HepG2 (cell line): ENCODE results near the gene CKS1B. TPM values are rescaled to one million over a fixed set of nuclear protein-coding genes. Genes with fewer than 3 reads are reported as not detected.

Experiments
- KDM5B ChIP-seq: sonication (generic); formaldehyde crosslinking; IDR thresholded peaks from 2 replicates; pipeline ENCODE4 v1.4.0; 2020; ENCODE audit warnings: missing genetic modification reagents, mild to moderate bottlenecking, borderline replicate concordance
- LCORL ChIP-seq, 2 experiments: fragments of 450-650 bp in 1 of 2; sonication (generic) in 1 of 2; formaldehyde crosslinking in 1 of 2; IDR thresholded peaks; 2 replicates each; pipeline versions ENCODE4 v1.5.0 to v1.6.1; 2017 to 2020; ENCODE audit warnings: antibody characterized with exemption in 1 of 2, missing genetic modification reagents in 1 of 2
- MAFG ChIP-seq: sonication (generic); formaldehyde crosslinking; IDR thresholded peaks from 2 replicates; pipeline ENCODE4 v1.5.1; 2020; ENCODE audit warnings: mild to moderate bottlenecking, missing genetic modification reagents
- PAF1 ChIP-seq: IDR thresholded peaks from 2 replicates; pipeline ENCODE4 v1.6.1; 2016; ENCODE audit warnings: missing genetic modification reagents, missing compliant biosample characterization
- POGZ ChIP-seq: sonication (generic); formaldehyde crosslinking; IDR thresholded peaks from 2 replicates; pipeline ENCODE4 v1.4.0; 2020; ENCODE audit warnings: mild to moderate bottlenecking, missing genetic modification reagents
- PPARG ChIP-seq: conservative IDR thresholded peaks from 2 replicates; pipeline ENCODE4 v1.6.1; 2016; ENCODE audit warnings: missing biosample characterization, missing genetic modification reagents
- REXO4 ChIP-seq: sonication (generic); formaldehyde crosslinking; IDR thresholded peaks from 2 replicates; pipeline ENCODE4 v1.8.0; 2022; ENCODE audit warnings: missing genetic modification reagents, mild to moderate bottlenecking, borderline replicate concordance
- SAP130 ChIP-seq: IDR thresholded peaks from 2 replicates; pipeline ENCODE4 v1.6.1; 2016; ENCODE audit warnings: low read depth
- SIX4 ChIP-seq: sonication (generic); formaldehyde crosslinking; IDR thresholded peaks from 2 replicates; pipeline ENCODE4 v1.4.0; 2020; ENCODE audit warnings: missing genetic modification reagents
- ZBTB7A ChIP-seq: sonication (generic); formaldehyde crosslinking; IDR thresholded peaks from 2 replicates; pipeline ENCODE4 v1.8.0; 2022; ENCODE audit warnings: mild to moderate bottlenecking, missing genetic modification reagents
- ZIK1 ChIP-seq: sonication (generic); formaldehyde crosslinking; IDR thresholded peaks from 2 replicates; pipeline ENCODE4 v1.5.0; 2020; ENCODE audit warnings: mild to moderate bottlenecking, low read depth, missing genetic modification reagents, borderline replicate concordance
- ZNF253 ChIP-seq: sonication (generic); formaldehyde crosslinking; IDR thresholded peaks from 2 replicates; pipeline ENCODE4 v1.8.0; 2022; ENCODE audit warnings: mild to moderate bottlenecking, missing genetic modification reagents, borderline replicate concordance
- ZNF354B ChIP-seq: sonication (generic); formaldehyde crosslinking; IDR thresholded peaks from 2 replicates; pipeline ENCODE4 v1.8.0; 2022; ENCODE audit warnings: mild to moderate bottlenecking, missing genetic modification reagents
- ZNF709 ChIP-seq: sonication (generic); formaldehyde crosslinking; IDR thresholded peaks from 2 replicates; pipeline ENCODE4 v1.5.0; 2020; ENCODE audit warnings: mild to moderate bottlenecking, missing genetic modification reagents
- ZNF75D ChIP-seq: sonication (generic); formaldehyde crosslinking; IDR thresholded peaks from 2 replicates; pipeline ENCODE4 v1.8.1; 2023; ENCODE audit warnings: missing genetic modification reagents, mild to moderate bottlenecking, borderline replicate concordance
- ZNF761 ChIP-seq: sonication (generic); formaldehyde crosslinking; conservative IDR thresholded peaks from 2 replicates; pipeline ENCODE4 v1.4.0; 2020; ENCODE audit warnings: mild to moderate bottlenecking, missing genetic modification reagents
- ZNF766 ChIP-seq: sonication (generic); formaldehyde crosslinking; IDR thresholded peaks from 2 replicates; pipeline ENCODE4 v1.5.0; 2020; ENCODE audit warnings: missing genetic modification reagents, borderline replicate concordance
- polyA plus RNA-seq, 8 experiments: library from polyadenylated mRNA; depleted of rRNA in 3 of 8; stranded (reverse) in 7 of 8; unstranded in 1 of 8; fragments of >200 nt; fragmentation: Illumina TruSeq in 4 of 8; extraction: Trizol in 4 of 8; gene quantifications; 2 replicates each; pipeline versions ENCODE4 v1.2.1 to v1.2.3, GENCODE V29; 2011 to 2016; ENCODE audit warnings: low read depth in 4 of 8, missing spikeins in 1 of 8, mixed read lengths in 1 of 8; ENCODE audit not compliant: insufficient read depth in 1 of 8
- total RNA-seq, 5 experiments: library from RNA; depleted of rRNA; stranded (reverse); fragments of >200 nt; fragmentation: Illumina TruSeq; extraction: Trizol; gene quantifications; 2 replicates each; pipeline ENCODE4 v1.2.3, GENCODE V29; 2016; ENCODE audit warnings: low read depth in 1 of 5
- TF ChIP-seq, protein P1 (sequence below): sonication (generic); formaldehyde crosslinking; IDR thresholded peaks from 2 replicates; pipeline ENCODE4 v1.4.0; 2020; ENCODE audit warnings: mild to moderate bottlenecking, missing genetic modification reagents, borderline replicate concordance
- TF ChIP-seq, protein P2 (sequence below): sonication (generic); formaldehyde crosslinking; IDR thresholded peaks from 2 replicates; pipeline ENCODE4 v1.9.0; 2021; ENCODE audit warnings: missing genetic modification reagents, mild to moderate bottlenecking, borderline replicate concordance
- TF ChIP-seq, protein P3 (sequence below): sonication (generic); formaldehyde crosslinking; IDR thresholded peaks from 2 replicates; pipeline ENCODE4 v1.4.0; 2020; ENCODE audit warnings: mild to moderate bottlenecking, missing genetic modification reagents
- TF ChIP-seq, protein P4 (sequence below): sonication (generic); formaldehyde crosslinking; IDR thresholded peaks from 2 replicates; pipeline ENCODE4 v1.4.0; 2020; ENCODE audit warnings: mild to moderate bottlenecking, missing genetic modification reagents

CKS1B gene
- total and polyA plus RNA-seq, 2 of the 13 experiments (the other 11 are each of a cell fraction or from before 2014, with no cell fraction given) = 217 to 222 TPM

DNA sequence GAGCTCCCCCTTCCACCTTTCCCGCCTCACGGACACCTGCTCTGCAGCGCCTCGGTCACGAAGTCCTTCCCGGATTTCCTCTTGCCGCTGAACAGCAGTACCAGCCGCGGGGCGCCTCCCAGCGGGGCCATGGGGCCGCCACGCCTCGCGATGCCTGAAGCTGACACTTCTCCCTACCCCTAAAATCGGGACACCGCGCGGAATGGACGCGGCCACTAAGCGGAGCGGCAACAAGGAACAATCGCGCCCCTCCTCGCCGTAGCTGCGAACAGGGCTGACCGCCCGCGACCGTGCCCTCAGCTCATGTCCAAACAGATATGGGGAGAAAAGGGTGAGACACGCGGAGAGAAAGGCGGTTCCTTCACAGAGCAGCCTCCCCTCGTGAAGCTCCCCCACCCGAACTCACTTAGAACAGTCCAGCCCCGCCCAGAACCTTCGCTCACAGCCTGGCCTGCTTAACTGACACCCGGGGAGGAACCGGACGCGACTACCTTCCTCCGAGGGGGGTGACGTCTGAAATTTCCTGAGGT, 37.9 kb upstream of the CKS1B start, which contains the start of gene PMVK (continued):
- TF ChIP-seq, protein P1, sequence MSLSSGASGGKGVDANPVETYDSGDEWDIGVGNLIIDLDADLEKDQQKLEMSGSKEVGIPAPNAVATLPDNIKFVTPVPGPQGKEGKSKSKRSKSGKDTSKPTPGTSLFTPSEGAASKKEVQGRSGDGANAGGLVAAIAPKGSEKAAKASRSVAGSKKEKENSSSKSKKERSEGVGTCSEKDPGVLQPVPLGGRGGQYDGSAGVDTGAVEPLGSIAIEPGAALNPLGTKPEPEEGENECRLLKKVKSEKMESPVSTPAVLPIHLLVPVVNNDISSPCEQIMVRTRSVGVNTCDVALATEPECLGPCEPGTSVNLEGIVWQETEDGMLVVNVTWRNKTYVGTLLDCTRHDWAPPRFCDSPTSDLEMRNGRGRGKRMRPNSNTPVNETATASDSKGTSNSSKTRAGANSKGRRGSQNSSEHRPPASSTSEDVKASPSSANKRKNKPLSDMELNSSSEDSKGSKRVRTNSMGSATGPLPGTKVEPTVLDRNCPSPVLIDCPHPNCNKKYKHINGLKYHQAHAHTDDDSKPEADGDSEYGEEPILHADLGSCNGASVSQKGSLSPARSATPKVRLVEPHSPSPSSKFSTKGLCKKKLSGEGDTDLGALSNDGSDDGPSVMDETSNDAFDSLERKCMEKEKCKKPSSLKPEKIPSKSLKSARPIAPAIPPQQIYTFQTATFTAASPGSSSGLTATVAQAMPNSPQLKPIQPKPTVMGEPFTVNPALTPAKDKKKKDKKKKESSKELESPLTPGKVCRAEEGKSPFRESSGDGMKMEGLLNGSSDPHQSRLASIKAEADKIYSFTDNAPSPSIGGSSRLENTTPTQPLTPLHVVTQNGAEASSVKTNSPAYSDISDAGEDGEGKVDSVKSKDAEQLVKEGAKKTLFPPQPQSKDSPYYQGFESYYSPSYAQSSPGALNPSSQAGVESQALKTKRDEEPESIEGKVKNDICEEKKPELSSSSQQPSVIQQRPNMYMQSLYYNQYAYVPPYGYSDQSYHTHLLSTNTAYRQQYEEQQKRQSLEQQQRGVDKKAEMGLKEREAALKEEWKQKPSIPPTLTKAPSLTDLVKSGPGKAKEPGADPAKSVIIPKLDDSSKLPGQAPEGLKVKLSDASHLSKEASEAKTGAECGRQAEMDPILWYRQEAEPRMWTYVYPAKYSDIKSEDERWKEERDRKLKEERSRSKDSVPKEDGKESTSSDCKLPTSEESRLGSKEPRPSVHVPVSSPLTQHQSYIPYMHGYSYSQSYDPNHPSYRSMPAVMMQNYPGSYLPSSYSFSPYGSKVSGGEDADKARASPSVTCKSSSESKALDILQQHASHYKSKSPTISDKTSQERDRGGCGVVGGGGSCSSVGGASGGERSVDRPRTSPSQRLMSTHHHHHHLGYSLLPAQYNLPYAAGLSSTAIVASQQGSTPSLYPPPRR = peak; percentile 90
- TF ChIP-seq ZNF75D (CRISPR knock-in tag) = peak; percentile 97; the same call in 1 of the 2 replicates
- peak; percentile 74 for TF ChIP-seq POGZ
- TF ChIP-seq PAF1 (CRISPR knock-in tag) = no peak
- no peak for TF ChIP-seq LCORL (IDR thresholded peaks at IDR 0.05)
- TF ChIP-seq LCORL (CRISPR knock-in tag; IDR thresholded peaks at IDR 0.05) = peak; percentile 95
- TF ChIP-seq, protein P2, sequence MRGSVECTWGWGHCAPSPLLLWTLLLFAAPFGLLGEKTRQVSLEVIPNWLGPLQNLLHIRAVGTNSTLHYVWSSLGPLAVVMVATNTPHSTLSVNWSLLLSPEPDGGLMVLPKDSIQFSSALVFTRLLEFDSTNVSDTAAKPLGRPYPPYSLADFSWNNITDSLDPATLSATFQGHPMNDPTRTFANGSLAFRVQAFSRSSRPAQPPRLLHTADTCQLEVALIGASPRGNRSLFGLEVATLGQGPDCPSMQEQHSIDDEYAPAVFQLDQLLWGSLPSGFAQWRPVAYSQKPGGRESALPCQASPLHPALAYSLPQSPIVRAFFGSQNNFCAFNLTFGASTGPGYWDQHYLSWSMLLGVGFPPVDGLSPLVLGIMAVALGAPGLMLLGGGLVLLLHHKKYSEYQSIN (CRISPR knock-in tag) = no peak
- peak; percentile 98 for TF ChIP-seq ZNF766 (CRISPR knock-in tag)
- peak; percentile 99 for TF ChIP-seq ZIK1 (CRISPR knock-in tag)
- peak; percentile 97 for TF ChIP-seq ZNF253 (CRISPR knock-in tag)
- TF ChIP-seq SIX4 = peak; percentile 72; the same call in 1 of the 2 replicates
- TF ChIP-seq REXO4 = no peak
- TF ChIP-seq ZBTB7A = peak; percentile 96
- peak; percentile 75 for TF ChIP-seq PPARG
- peak; percentile 100 for TF ChIP-seq ZNF709 (CRISPR knock-in tag)
- peak; percentile 100 for TF ChIP-seq KDM5B (CRISPR knock-in tag)
- TF ChIP-seq ZNF761 (CRISPR knock-in tag) = peak; percentile 99
- TF ChIP-seq SAP130 (CRISPR knock-in tag) = peak; percentile 90
- TF ChIP-seq MAFG (CRISPR knock-in tag) = no peak
- TF ChIP-seq, protein P3, sequence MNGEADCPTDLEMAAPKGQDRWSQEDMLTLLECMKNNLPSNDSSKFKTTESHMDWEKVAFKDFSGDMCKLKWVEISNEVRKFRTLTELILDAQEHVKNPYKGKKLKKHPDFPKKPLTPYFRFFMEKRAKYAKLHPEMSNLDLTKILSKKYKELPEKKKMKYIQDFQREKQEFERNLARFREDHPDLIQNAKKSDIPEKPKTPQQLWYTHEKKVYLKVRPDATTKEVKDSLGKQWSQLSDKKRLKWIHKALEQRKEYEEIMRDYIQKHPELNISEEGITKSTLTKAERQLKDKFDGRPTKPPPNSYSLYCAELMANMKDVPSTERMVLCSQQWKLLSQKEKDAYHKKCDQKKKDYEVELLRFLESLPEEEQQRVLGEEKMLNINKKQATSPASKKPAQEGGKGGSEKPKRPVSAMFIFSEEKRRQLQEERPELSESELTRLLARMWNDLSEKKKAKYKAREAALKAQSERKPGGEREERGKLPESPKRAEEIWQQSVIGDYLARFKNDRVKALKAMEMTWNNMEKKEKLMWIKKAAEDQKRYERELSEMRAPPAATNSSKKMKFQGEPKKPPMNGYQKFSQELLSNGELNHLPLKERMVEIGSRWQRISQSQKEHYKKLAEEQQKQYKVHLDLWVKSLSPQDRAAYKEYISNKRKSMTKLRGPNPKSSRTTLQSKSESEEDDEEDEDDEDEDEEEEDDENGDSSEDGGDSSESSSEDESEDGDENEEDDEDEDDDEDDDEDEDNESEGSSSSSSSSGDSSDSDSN (CRISPR knock-in tag) = peak; percentile 85
- TF ChIP-seq, protein P4, sequence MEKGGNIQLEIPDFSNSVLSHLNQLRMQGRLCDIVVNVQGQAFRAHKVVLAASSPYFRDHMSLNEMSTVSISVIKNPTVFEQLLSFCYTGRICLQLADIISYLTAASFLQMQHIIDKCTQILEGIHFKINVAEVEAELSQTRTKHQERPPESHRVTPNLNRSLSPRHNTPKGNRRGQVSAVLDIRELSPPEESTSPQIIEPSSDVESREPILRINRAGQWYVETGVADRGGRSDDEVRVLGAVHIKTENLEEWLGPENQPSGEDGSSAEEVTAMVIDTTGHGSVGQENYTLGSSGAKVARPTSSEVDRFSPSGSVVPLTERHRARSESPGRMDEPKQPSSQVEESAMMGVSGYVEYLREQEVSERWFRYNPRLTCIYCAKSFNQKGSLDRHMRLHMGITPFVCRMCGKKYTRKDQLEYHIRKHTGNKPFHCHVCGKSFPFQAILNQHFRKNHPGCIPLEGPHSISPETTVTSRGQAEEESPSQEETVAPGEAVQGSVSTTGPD = peak; percentile 78; the same call in 1 of the 2 replicates
- peak; percentile 93; the same call in 1 of the 2 replicates for TF ChIP-seq ZNF354B
